H1 (cell line): ENCODE data around the gene EIF1AX. TPM values are rescaled to one million over a fixed set of nuclear protein-coding genes. Genes with fewer than 3 reads are reported as not detected.

Experiments
- ASH2L ChIP-seq: fragments of 200-600, 300-600 bp; sonication (generic); IDR thresholded peaks from one replicate; pipeline ENCODE4 v1.7.1; 2017; ENCODE audit warnings: low read length
- CHD2 ChIP-seq: IDR thresholded peaks from 2 replicates; pipeline ENCODE4 v1.6.1; 2012; ENCODE audit warnings: low read length, improper control_type of control experiment
- HDAC2 ChIP-seq, 2 experiments: fragments of 300-600 bp in 1 of 2; sonication (generic) in 1 of 2; IDR thresholded peaks; 2 replicates each; pipeline ENCODE4 v1.6.1; 2011 to 2012; ENCODE audit warnings: low read depth in 2 of 2, low read length in 2 of 2, mild to moderate bottlenecking in 2 of 2, moderate library complexity in 2 of 2, borderline replicate concordance in 1 of 2, inconsistent platforms in 1 of 2
- JUND ChIP-seq: IDR thresholded peaks from 2 replicates; pipeline ENCODE4 v1.6.1; 2011; ENCODE audit warnings: mild to moderate bottlenecking, improper control_type of control experiment, low read length
- KDM1A ChIP-seq: fragments of 200-600, 300-600 bp; sonication (generic); IDR thresholded peaks from 2 replicates; pipeline ENCODE4 v1.7.1; 2016; ENCODE audit warnings: mild to moderate bottlenecking, low read length, borderline replicate concordance
- KDM5A ChIP-seq: fragments of 200-600 bp; IDR thresholded peaks from 2 replicates; pipeline ENCODE4 v1.7.1; 2012; ENCODE audit warnings: mild to moderate bottlenecking, low read length, inconsistent platforms, mixed read lengths
- PHF8 ChIP-seq: fragments of 200-600 bp; sonication (generic); conservative IDR thresholded peaks from 2 replicates; pipeline ENCODE4 v1.7.1; 2012; ENCODE audit warnings: low read depth, mild to moderate bottlenecking, inconsistent platforms, low read length, moderate library complexity
- RFX5 ChIP-seq: IDR thresholded peaks from 2 replicates; pipeline ENCODE4 v1.6.1; 2011; ENCODE audit warnings: low read depth, low read length, improper control_type of control experiment, borderline replicate concordance
- SIRT6 ChIP-seq: IDR thresholded peaks from one replicate; pipeline ENCODE4 v1.7.1; 2012; ENCODE audit warnings: low read length, inconsistent platforms
- TAF1 ChIP-seq: IDR thresholded peaks from 2 replicates; pipeline ENCODE4 v1.6.1; 2011; ENCODE audit warnings: mild to moderate bottlenecking, low read depth, low read length
- polyA plus RNA-seq, 7 experiments: library from polyadenylated mRNA; depleted of rRNA in 3 of 7; stranded (reverse) in 5 of 7; unstranded in 2 of 7; fragments of >200 nt in 5 of 7; fragments of 200-250 nt in 2 of 7; gene quantifications; 1 replicate in 5 of 7; 2 replicates in 1 of 7; 4 replicates in 1 of 7; pipeline versions ENCODE4 v1.2.1 to v1.2.3, GENCODE V29; 2011 to 2013; ENCODE audit warnings: missing spikeins in 2 of 7, mixed read lengths in 2 of 7
- total RNA-seq: library from RNA; stranded (reverse); fragmentation: NEBNext Ultra II Directional; extraction: Animal tissue kit (Norgen Biotek cat#: 25700); gene quantifications from 2 replicates; pipeline ENCODE4 v1.2.1, GENCODE V29; 2021
- TF ChIP-seq, protein P1 (sequence below): fragments of 300-600 bp; sonication (generic); IDR thresholded peaks from 2 replicates; pipeline ENCODE4 v1.7.1; 2012; ENCODE audit warnings: low read length, moderate library complexity, mild to moderate bottlenecking, inconsistent platforms; ENCODE audit not compliant: insufficient replicate concordance
- TF ChIP-seq, protein P2 (sequence below): IDR thresholded peaks from 2 replicates; pipeline ENCODE4 v1.6.1; 2011; ENCODE audit warnings: low read depth, mild to moderate bottlenecking, low read length; ENCODE audit not compliant: insufficient read depth

EIF1AX gene
- total and polyA plus RNA-seq, 2 of the 8 experiments (the other 6 are each of a cell fraction or from before 2014, with no cell fraction given) = 34.0 to 175 TPM

DNA sequence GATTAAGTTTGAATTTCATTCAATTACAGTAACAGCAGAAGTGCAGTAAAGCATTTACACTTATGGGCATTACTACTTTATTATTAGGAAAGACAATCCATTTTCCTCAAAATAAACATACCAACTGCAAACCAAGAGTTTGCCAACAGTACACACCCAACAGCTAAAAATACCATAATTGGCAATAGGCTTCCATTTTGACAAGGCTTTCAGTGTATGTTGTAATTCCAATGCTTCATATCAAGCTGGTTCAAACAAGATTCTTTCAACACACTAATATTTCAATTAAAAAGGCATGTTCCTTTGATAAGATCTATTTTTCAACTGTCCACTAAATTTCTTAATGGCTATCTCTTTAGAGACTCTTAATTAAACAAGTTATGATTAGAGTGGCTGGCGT is 12.1 kb downstream of the EIF1AX start (continued):
- TF ChIP-seq, protein P1, sequence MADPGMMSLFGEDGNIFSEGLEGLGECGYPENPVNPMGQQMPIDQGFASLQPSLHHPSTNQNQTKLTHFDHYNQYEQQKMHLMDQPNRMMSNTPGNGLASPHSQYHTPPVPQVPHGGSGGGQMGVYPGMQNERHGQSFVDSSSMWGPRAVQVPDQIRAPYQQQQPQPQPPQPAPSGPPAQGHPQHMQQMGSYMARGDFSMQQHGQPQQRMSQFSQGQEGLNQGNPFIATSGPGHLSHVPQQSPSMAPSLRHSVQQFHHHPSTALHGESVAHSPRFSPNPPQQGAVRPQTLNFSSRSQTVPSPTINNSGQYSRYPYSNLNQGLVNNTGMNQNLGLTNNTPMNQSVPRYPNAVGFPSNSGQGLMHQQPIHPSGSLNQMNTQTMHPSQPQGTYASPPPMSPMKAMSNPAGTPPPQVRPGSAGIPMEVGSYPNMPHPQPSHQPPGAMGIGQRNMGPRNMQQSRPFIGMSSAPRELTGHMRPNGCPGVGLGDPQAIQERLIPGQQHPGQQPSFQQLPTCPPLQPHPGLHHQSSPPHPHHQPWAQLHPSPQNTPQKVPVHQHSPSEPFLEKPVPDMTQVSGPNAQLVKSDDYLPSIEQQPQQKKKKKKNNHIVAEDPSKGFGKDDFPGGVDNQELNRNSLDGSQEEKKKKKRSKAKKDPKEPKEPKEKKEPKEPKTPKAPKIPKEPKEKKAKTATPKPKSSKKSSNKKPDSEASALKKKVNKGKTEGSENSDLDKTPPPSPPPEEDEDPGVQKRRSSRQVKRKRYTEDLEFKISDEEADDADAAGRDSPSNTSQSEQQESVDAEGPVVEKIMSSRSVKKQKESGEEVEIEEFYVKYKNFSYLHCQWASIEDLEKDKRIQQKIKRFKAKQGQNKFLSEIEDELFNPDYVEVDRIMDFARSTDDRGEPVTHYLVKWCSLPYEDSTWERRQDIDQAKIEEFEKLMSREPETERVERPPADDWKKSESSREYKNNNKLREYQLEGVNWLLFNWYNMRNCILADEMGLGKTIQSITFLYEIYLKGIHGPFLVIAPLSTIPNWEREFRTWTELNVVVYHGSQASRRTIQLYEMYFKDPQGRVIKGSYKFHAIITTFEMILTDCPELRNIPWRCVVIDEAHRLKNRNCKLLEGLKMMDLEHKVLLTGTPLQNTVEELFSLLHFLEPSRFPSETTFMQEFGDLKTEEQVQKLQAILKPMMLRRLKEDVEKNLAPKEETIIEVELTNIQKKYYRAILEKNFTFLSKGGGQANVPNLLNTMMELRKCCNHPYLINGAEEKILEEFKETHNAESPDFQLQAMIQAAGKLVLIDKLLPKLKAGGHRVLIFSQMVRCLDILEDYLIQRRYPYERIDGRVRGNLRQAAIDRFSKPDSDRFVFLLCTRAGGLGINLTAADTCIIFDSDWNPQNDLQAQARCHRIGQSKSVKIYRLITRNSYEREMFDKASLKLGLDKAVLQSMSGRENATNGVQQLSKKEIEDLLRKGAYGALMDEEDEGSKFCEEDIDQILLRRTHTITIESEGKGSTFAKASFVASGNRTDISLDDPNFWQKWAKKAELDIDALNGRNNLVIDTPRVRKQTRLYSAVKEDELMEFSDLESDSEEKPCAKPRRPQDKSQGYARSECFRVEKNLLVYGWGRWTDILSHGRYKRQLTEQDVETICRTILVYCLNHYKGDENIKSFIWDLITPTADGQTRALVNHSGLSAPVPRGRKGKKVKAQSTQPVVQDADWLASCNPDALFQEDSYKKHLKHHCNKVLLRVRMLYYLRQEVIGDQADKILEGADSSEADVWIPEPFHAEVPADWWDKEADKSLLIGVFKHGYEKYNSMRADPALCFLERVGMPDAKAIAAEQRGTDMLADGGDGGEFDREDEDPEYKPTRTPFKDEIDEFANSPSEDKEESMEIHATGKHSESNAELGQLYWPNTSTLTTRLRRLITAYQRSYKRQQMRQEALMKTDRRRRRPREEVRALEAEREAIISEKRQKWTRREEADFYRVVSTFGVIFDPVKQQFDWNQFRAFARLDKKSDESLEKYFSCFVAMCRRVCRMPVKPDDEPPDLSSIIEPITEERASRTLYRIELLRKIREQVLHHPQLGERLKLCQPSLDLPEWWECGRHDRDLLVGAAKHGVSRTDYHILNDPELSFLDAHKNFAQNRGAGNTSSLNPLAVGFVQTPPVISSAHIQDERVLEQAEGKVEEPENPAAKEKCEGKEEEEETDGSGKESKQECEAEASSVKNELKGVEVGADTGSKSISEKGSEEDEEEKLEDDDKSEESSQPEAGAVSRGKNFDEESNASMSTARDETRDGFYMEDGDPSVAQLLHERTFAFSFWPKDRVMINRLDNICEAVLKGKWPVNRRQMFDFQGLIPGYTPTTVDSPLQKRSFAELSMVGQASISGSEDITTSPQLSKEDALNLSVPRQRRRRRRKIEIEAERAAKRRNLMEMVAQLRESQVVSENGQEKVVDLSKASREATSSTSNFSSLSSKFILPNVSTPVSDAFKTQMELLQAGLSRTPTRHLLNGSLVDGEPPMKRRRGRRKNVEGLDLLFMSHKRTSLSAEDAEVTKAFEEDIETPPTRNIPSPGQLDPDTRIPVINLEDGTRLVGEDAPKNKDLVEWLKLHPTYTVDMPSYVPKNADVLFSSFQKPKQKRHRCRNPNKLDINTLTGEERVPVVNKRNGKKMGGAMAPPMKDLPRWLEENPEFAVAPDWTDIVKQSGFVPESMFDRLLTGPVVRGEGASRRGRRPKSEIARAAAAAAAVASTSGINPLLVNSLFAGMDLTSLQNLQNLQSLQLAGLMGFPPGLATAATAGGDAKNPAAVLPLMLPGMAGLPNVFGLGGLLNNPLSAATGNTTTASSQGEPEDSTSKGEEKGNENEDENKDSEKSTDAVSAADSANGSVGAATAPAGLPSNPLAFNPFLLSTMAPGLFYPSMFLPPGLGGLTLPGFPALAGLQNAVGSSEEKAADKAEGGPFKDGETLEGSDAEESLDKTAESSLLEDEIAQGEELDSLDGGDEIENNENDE = no peak
- TF ChIP-seq KDM1A (no peak), ASH2L (no peak), TAF1 (no peak), JUND (no peak), CHD2 (no peak), KDM5A (no peak), RFX5 (no peak), PHF8 (no peak), HDAC2 (IDR thresholded peaks at IDR 0.05; ENCODE audit: borderline replicate concordance in 1 of 2, low read depth in 2 of 2, low read length in 2 of 2) (no peak), SIRT6 (no peak)
- TF ChIP-seq, protein P2, sequence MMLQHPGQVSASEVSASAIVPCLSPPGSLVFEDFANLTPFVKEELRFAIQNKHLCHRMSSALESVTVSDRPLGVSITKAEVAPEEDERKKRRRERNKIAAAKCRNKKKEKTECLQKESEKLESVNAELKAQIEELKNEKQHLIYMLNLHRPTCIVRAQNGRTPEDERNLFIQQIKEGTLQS = no peak
